Daoy (cell line): Measurements from ENCODE around the gene HOXA10. TPM values are rescaled to one million over a fixed set of nuclear protein-coding genes. Genes with fewer than 3 reads are reported as not detected.

Source experiments
- DNase-seq: peaks from one replicate; pipeline ENCODE4 v3.0.0-alpha.2; 2015; ENCODE audit warnings: low read depth
- total RNA-seq: library from RNA; depleted of rRNA; stranded (reverse); fragments of >200 nt; shearing (Covaris generic); gene quantifications from 2 replicates; pipeline ENCODE4 v1.2.3, GENCODE V29; 2014

Gene HOXA10
- total RNA-seq, 1 experiment from 2014 or later, result 31.2 TPM

DNA sequence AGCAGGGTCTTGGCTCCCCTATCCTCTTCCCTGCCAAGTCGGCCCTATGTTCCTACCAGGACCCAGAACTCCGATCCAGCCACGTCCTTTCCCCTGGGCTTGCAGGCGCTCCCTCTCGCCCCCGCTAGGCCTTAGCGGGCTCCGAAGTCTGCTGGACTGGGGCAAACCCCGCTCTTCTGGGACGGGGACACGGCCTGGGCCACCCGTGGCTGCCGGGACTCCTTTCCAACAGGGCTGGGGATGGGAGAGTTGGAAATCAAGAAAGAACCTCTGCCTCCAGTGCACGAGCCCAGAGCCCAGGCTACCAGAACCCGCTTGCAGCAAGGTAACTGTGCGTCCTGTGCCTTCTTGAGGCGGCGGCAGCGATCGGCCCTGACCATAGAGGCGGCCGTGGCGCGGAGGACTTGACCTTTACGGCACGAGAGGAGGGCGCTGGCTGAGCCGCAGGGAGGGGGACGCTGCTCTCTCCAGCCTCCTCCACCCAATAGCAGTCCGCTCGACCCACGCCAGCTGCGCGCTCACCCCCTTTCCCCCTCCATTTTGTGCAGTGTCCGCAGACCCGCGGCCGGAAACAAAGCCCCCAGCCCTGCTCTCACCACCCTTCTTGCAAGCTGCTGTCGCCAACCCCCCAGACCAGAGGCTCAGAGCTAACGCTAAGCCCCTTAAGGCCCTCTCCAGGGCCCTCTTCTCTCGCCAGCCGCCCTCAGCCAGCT lies 17.9 kb upstream of the HOXA10 start:
- DNase-seq, result no peak

DNA sequence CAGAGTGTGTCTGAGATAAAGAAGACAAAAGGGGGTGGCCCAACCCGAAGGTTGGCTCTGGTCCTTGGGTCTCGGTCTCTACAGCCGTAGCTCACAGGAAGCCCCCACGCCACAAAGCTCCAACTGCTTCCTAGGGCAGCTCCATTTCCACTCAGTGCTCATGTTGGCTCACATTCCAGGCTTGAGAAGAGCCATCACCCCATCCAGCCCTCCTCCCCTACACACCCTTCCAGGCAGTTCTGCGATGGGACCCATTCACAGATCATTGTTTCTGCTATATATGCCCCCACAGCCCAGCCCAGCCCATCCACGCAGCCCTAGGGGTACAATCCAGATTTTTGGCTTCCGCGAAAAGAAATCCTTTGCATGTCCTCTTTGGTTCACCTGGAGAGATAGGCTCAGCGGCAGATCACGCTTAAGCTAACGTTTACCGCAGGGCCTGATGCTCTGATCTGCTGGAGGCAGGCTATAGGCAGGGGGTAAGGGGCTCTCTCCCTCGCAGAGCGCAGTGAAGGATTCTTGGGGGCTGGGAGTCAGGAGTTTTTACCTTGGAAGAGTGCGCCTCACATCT lies 17.1 kb upstream of the HOXA10 start:
- DNase-seq, result no peak

DNA sequence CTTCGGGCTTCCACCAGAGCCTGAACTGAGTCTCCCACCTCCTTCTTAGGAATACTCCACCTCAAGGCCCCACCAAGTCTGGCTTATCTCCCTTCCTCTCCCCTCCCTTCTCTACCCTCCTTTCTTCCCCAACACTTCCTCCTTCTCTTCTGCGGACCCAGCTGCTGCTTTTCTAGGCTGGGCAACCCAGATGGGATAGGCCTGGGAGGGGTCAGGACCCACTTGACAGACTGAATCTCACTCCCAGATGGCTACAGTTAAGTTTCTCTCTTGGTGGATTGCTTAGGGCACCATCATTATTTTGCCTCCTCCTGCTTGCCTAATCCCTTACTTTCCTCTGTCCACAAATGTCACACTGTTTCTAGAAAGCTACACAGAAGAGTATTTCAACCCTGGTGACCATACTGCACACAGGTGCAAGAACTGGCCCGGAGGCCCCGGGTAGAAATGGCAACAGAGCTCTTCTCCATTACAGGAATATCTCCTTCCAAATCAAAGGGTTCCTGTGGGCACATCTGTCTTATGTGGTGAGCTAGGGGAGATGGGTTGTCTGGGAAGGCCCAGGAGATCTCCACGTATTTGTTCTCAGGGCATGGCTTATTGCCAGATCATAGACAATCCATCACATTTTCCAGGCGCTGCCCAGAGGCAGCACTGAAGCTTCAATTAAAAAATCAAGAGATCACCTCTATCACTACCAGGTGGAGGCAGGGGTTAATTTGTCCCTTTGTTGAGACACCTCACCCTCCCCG lies 16.1 kb upstream of the HOXA10 start:
- DNase-seq, result no peak

DNA sequence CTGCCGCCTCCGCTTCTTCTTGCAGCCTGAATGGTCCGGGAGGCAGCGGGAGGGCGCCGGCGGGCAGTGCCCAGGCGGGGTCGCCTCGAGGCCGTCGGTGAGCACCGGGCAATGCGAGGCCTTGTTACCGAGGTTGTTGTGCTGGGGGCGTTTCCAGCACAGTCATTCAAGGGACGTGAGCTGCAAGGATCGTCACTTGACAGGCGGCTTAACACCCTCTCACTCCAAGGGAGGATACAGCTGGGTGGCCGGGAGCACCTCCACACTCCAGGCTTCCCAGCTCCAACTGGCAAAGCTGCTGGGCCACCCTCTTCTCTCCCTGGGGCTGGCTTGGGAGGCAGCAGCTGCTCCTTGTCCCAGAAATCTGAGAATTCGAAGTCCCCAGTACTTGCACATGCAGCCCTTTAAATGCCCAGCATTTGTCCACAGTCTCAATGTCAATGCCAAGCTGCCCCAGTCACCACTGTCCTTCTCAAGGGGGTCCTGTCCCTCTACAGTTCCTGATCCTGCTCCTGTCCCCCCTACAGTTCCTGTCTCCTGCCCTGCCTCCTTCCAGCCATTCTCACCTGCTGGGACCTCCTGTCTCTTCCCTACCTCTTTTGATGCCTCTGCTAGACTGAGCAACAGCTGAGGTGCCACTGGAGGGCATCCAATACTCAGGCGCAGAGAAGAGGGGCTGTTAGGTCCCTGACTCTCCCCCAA lies 15.3 kb upstream of the HOXA10 start:
- DNase-seq, result no peak

DNA sequence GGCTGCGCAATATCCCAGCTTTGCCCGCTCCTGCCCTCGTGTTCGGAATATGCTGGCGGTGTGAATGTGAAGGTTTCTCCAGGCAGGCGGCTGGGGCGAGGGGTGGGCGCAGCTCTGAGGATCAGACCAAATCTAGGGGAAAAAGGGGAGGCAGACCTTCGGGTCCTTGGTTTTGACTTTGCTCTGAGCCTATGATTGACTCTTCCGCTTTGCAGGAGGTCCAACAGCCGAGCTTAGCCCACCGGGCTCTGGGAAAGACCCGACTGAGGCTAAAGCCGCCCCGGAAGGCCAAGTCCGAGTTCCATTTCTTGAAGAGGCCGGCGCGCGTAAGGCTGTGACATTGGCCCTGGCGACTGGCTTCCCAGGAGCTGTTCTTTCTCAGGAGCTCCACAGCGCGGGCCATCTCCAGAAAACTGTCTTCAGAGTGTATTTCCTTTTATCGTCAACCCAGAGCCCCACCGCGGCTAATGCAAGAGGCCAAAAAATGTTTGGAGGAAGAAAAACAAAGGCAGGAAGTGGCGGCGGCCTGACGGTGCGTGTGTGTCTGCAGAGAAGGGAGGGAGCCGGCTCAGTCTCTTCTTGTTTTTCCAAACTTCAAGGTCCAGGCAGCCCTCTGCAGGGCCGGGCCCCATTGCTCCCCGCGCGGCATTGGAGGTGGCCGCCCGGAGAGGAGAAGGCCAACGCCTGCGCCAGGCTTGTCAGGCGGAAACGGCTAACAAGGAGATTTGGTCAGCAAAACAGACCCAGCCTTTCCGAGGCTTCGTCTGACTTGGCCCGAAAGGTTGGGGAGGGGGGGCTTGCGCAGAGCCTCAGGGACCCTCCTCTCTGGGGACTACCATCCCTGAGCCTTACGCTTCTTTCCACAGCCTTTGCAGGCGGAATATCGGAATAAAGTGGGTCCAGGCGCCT lies 14.5 kb upstream of the HOXA10 start:
- no peak for DNase-seq

DNA sequence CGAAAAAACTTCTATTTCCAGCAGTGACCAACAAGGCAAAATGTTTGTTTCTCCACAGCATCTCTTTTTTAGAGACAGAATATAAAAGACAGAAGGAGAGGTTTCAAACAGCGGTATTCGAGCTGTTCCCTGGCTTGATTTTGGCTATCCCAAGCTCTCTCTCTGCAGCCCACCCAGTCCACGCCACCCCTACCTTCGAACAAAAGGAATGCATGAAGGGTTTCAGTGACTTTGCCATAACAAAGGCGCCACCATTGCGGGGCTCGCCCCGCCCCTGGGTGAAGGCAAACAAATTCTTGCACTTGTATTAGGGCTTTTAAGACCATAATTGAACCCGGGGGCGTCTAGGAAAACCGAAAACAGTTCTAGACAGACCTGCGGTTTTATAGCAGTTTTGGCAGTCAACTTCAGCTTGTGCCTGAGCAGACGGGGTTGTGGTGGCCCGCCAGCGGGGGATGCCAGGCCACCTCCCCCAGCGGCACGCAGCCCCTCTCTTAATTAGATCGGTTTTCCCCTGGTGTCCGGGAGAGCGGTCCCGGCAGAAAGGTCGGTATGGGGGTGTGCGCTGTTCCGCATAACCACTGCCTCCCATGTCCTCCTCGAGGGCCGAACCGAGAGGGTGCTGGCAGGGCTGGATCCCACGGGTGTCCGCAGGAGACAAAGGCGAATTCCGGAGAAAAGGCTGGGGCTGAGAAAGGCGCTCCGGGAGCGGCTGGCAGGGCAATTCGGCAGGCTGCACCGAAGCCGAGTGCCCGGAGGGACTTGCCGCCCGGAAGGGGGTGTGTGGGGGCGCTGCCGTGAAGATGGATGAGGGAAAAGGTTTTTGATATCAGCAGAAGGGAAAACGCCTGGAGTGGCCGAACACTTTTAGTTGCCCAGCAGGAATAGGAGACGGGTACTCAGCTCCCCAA lies 13.6 kb upstream of the HOXA10 start:
- DNase-seq, result peak; percentile 22

DNA sequence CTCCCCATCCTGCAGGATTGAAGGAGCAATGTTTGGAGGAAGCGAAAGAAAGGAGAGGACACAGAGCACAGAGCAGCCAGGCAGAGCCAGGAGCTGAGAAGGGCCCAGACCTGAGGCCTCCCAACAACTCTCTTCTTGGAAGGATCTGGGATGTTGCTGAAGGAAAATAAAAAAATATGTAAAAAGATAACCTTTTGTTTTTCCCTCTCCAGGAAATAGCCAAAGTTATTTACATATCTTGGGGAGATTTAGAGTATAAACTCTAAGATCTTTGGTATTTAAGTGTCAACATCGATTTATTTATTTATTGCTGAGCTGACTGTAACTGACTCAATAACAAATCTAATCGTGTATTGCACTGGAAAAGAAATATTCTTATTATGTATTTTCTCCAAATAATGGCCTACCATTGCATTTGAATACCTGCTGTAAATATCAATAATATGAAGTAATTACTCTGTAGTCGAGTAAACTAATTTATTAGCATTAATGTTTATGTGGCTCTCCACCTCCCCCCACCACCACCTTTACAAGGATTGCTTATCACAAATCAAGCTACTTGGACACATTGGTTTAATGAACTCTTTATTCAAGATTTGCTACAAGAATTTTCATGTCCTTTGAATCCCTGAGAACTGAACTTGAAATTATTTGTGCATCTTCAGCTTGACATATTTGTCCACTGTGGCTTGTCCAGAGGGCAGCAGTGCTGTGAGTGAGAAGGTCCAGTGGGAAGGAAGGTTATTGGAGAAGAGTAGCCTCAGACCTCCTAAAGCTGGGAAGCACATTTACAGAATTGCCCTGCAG lies 12.8 kb upstream of the HOXA10 start:
- peak; percentile 9 for DNase-seq

DNA sequence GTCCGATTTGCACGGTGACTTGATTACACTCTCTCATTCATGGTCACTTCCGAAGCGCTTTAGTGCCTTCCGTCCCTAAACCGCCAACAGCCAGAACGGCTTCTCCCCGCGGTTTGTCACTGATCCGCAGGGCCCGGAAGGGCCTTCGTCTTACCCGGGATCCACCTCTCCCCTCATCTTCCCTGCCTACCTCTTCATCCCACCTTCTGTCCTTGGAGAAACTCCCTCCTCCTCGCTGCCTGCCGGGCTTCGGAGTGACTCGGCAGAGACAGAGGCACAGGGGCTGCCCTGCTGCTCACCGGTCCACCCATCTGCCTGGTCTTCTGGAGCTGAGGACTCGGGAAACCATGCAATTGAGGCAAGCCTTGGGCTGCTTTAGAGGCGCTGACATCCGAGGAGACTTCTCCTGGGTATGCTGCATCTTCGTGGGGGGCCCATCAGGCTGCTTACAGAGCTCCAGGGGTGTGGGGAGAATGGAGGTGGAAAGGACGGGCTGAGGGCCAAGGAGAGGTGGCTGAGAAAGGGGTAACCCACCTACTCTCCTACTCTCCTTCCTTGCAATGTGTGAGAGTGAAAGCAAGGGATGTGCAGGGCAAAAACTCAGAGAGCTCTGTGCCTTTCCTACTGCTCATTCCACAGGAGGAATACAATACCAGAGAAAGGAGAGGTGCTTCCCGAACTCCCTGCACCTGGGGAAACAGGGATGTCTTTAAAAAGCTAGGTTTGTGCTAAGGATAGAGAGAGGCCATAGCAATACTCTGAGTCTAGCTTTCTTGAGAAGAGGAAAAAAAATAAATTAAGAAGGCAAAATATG lies 11.9 kb upstream of the HOXA10 start:
- DNase-seq, result peak; percentile 15

DNA sequence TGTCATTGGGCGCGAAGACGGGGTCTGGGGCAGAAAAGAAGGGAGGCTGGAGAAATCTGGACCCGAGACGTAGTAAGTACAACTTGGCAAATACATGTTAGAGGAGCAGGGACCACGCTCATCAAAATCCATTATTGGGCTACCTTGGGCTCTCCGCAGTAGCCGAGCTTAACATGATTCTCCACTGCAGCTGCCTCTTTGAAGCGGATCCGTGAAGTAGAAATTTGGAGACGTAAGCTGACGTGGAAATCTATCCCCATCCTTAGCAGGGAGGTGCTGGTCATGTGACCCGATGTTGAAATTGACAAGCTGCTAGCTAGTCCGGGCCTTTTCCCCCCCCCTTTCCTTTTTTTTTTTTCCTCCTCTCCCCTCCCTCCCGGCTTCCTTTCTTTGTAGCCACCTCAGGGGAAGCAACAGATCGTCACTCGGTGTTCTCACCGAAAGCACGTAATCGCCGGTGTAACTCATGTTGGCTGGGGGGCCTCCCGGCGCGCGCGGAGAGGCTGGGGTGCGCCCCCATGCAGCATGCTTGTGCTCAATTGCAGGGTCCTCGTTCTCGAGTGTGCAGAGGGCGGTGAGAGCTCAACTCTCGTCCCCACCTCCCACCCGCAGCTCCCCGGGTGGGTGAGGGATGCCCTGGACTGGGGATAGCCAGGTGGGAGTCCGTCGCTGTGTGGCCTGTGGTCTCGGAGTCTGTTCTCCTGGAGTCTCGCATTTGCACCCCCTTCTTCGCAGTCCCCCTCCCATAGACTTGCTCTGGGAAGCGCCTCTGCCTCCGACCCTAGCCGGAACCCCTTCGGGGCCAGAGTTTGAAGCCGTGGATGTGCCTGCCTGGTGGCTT lies 11.1 kb upstream of the HOXA10 start, which contains the start of gene HOXA11:
Gene HOXA11 (minus strand): TSS at position 220 of the 841 bp plus-strand sequence. CDS start 88 bp downstream, at position 132.
- DNase-seq, result peak; percentile 55

DNA sequence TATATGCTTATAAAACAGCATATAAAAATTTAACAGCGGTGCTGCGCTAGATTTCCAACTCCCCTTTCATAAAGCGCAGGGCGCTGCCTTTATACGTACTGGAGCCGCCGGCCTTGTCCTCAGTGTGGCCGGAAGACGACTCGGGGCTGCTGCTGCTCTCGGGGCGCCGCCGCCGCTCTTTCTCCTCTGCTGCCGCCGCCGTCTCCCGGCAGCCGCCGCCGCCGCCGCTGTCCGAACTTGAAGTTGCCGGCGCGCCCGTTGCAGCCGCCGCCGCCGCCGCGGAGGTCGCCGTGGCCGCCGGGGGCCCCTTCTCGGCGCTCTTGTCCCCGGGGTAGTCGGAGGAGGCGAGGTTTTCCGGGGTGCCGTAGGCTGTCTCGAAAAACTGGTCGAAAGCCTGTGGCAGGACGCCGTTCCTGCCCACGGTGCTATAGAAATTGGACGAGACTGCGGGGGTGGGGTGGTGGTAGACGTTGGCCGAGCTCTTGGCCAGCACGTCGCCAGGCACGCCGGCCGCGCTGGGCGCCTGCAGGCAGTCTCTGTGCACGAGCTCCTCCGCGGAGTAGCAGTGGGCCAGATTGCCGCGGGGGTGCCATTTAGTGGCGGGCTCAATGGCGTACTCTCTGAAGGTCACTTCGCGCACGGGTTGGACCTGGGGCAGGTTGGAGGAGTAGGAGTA lies 10.4 kb upstream of the HOXA10 start:
- peak; percentile 84 for DNase-seq

DNA sequence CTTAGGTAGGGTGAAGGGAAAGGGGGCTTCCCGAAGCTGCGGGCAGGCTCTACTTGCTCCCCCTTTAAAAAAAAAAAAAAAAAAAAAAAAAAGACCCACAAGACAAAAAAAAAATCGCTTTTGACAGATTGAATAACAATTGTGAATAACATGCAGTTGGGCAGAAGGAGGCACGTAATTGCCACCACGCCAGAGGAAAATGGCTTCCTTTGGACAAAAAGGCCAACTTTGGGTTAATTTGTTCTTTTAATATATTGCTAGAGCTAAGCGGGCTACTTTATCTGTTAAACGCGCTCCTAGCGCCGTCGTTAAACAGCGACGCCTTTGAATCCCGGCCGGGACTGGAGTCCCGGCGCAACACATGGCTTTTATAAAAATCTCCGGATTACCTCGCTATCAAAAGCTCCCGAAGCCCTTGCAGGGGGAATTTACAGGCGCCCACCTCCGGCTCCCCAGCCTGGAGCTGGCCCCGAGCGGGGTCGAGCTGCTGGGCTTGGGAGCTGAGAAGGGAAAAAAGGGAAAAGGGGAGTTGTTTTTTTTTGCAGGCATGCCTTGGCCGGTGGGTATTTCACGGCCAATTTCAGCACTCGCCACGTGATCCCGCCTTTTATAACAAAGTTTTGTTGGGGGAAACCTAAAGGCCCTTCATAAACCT lies 9.7 kb upstream of the HOXA10 start:
- DNase-seq, result peak; percentile 62

DNA sequence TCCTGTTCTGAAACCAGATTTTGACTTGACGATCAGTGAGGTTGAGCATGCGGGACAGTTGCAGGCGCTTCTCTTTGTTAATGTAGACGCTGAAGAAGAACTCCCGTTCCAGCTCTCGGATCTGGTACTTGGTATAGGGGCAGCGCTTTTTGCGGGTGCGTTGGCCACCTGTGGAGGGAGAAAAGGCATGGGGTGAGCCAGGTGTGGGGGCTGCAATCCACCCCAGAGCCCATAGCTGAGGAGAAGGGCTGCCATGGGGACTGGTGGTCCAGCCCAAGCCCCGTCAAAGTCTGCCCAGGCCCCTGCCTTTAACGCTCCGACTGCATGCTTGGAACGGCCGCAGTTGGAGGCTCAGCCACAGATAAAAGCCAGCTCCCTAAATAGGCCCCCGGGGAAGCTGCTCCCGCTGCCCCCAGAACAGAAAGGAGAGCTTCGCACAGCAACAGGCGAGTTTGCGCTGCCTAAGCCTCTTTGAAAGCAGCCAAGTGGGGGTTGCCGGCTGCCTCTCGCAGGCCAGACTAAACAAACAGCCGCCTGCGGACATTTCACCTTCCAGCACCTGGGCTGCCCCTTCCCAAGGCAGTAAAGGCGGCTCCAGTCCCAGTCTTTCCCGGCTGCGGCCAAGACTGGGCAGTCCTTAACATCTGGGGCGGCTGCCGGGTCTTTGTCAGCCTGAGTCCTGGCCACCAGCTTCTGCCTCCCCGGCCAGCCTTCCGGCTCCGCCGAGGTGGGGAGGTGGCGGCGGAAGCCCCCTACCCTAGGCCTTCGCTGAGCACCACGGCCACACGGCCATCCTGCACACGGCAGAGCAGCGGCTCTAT lies 9.0 kb upstream of the HOXA10 start:
- DNase-seq, result peak; percentile 57

DNA sequence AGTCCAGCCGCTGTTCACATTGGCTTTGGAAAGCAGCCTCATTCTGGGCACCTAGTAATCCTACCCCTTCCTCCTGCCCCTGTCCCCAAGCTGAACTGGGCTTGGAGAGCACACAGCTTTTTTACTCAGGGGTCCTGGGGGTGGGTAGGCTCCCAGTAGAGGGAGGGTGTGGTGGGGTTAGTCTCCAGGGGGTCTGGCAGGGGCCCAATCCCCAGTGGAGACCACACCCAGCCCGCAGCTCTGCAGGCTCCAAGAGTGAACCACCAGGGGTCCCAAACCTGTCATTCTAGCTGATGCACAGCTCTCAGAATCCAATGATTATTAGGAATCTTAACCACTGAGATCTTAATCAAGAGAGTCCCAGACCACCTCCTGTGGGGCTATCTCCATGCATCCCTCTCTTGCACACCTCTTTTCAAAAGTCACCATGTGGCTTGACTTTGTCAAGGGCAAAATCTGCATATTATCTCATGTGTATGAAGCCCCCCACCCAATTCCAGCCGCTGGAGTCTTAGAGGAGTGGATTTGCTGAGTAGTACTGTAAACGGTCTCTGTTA lies 8.2 kb upstream of the HOXA10 start:
- DNase-seq, result no peak

DNA sequence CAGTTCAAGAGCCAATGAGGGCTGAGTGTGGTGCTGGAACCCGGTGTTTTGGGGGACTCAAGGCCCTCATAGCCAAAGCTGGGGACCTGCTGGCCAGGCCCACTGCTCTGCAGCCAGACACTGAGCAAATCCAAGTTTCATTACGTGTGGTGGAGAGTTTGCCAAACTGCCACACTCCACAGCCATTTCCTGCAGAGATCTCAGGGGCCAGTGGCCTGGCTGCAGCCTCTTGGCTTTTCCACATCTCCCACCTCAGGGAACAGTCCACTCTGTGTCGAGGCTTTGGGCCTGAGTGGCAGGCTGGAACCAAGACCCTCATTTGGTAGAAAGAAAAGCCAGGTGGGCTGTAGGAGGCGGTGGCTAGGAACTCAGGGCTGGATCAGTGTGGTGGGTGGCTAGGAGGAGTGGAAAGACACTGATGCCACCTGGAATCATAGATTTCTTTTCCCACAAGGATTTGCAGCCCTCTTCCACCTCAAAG lies 7.7 kb upstream of the HOXA10 start:
- no peak for DNase-seq
